WTC11 (cell line): ENCODE results near the gene RSPRY1. TPM values are rescaled to one million over a fixed set of nuclear protein-coding genes. Genes with fewer than 3 reads are reported as not detected.

Experiments
- ATAC-seq: fragments of 200-7000 bp; cut with Tn5 transposase; 2 replicates; pipeline ENCODE4 v1.10.0; 2021; ENCODE audit warnings: mild to moderate bottlenecking, moderate library complexity
- CTCF ChIA-PET: fragments of 300-600 bp; sonication (Branson Sonifier 250); formaldehyde crosslinking; loops from one replicate; lab custom pipeline; 2021; ENCODE audit warnings: antibody characterized with exemption; lab: Charles Lee
- POLR2A ChIA-PET: fragments of 350-600 bp; sonication (Branson Sonifier 250); formaldehyde crosslinking; loops from one replicate; lab custom pipeline; 2021; ENCODE audit warnings: antibody characterized with exemption; lab: Charles Lee
- DNase-seq: peaks from one replicate; pipeline ENCODE4 v3.0.0; 2021; ENCODE audit warnings: low spot score
- H3K27ac Mint-ChIP-seq: 2 replicates; pipeline ENCODE4 v1.8.0; 2021; ENCODE audit warnings: mixed read lengths
- H3K27me3 Mint-ChIP-seq: 2 replicates; pipeline ENCODE4 v1.8.0; 2021; ENCODE audit warnings: low read depth, mild to moderate bottlenecking, moderate library complexity, mixed read lengths
- H3K36me3 Mint-ChIP-seq: 2 replicates; pipeline ENCODE4 v1.8.0; 2021; ENCODE audit warnings: mixed read lengths
- H3K4me1 Mint-ChIP-seq: 2 replicates; pipeline ENCODE4 v1.8.0; 2022; ENCODE audit warnings: mixed read lengths
- H3K4me3 Mint-ChIP-seq: 2 replicates; pipeline ENCODE4 v1.8.0; 2021; ENCODE audit warnings: mild to moderate bottlenecking, moderate library complexity, mixed read lengths
- H3K9me3 Mint-ChIP-seq: 2 replicates; pipeline ENCODE4 v1.8.0; 2021; ENCODE audit warnings: mixed read lengths
- ATF6 ChIP-seq: sonication (generic); formaldehyde crosslinking; IDR thresholded peaks from 2 replicates; pipeline ENCODE4 v1.8.1; 2023; ENCODE audit warnings: mild to moderate bottlenecking, missing genetic modification reagents
- CDX4 ChIP-seq: fragments of 250-450 bp; sonication (Bioruptor Pico); IDR thresholded peaks from 2 replicates; pipeline ENCODE4 v1.9.0; 2021; ENCODE audit warnings: moderate library complexity, mild to moderate bottlenecking, inconsistent platforms, borderline replicate concordance
- CREM ChIP-seq: sonication (generic); formaldehyde crosslinking; IDR thresholded peaks from 2 replicates; pipeline ENCODE4 v1.8.1; 2022; ENCODE audit warnings: mild to moderate bottlenecking, missing genetic modification reagents, moderate library complexity
- CTCF ChIP-seq: fragments of 200-600 bp; IDR thresholded peaks from 2 replicates; pipeline ENCODE4 v1.8.0; 2022; ENCODE audit warnings: antibody characterized with exemption
- E2F4 ChIP-seq: sonication (generic); formaldehyde crosslinking; IDR thresholded peaks from 2 replicates; pipeline ENCODE4 v1.8.1; 2022; ENCODE audit warnings: low read depth, mild to moderate bottlenecking, moderate library complexity, missing genetic modification reagents, borderline replicate concordance
- ELF4 ChIP-seq: sonication (generic); formaldehyde crosslinking; IDR thresholded peaks from 2 replicates; pipeline ENCODE4 v1.8.1; 2022; ENCODE audit warnings: low read depth, mild to moderate bottlenecking, moderate library complexity, missing genetic modification reagents
- ESRRA ChIP-seq: sonication (generic); formaldehyde crosslinking; IDR thresholded peaks from 2 replicates; pipeline ENCODE4 v1.8.1; 2022; ENCODE audit warnings: mild to moderate bottlenecking, missing genetic modification reagents, borderline replicate concordance
- FOXP4 ChIP-seq: sonication (generic); formaldehyde crosslinking; IDR thresholded peaks from 2 replicates; pipeline ENCODE4 v1.8.0; 2022; ENCODE audit warnings: mild to moderate bottlenecking, missing genetic modification reagents
- GABPB1 ChIP-seq: sonication (generic); formaldehyde crosslinking; IDR thresholded peaks from 2 replicates; pipeline ENCODE4 v1.8.1; 2023; ENCODE audit warnings: mild to moderate bottlenecking, missing genetic modification reagents
- IRF1 ChIP-seq: sonication (generic); formaldehyde crosslinking; IDR thresholded peaks from 2 replicates; pipeline ENCODE4 v1.8.0; 2023; ENCODE audit warnings: missing genetic modification reagents
- MAX ChIP-seq: sonication (generic); formaldehyde crosslinking; IDR thresholded peaks from 2 replicates; pipeline ENCODE4 v1.8.0; 2022; ENCODE audit warnings: mild to moderate bottlenecking, missing genetic modification reagents
- MLX ChIP-seq: sonication (generic); formaldehyde crosslinking; IDR thresholded peaks from 2 replicates; pipeline ENCODE4 v1.8.1; 2023; ENCODE audit warnings: mild to moderate bottlenecking, missing genetic modification reagents, moderate library complexity
- NR1H2 ChIP-seq: sonication (generic); formaldehyde crosslinking; IDR thresholded peaks from 2 replicates; pipeline ENCODE4 v1.9.0; 2021; ENCODE audit warnings: mild to moderate bottlenecking, moderate library complexity, missing genetic modification reagents
- OVOL2 ChIP-seq: fragments of 250-450 bp; sonication (Bioruptor Pico); IDR thresholded peaks from 2 replicates; pipeline ENCODE4 v1.9.0; 2021; ENCODE audit warnings: mild to moderate bottlenecking, borderline replicate concordance
- SMAD3 ChIP-seq: sonication (generic); formaldehyde crosslinking; IDR thresholded peaks from 2 replicates; pipeline ENCODE4 v1.8.0; 2022; ENCODE audit warnings: missing genetic modification reagents, mild to moderate bottlenecking, borderline replicate concordance
- TEAD1 ChIP-seq: sonication (generic); formaldehyde crosslinking; IDR thresholded peaks from 2 replicates; pipeline ENCODE4 v1.8.0; 2022; ENCODE audit warnings: mild to moderate bottlenecking, missing genetic modification reagents
- ZNF138 ChIP-seq: sonication (generic); formaldehyde crosslinking; conservative IDR thresholded peaks from 2 replicates; pipeline ENCODE4 v1.8.1; 2022; ENCODE audit warnings: mild to moderate bottlenecking, moderate library complexity, missing genetic modification reagents
- ZNF232 ChIP-seq: sonication (generic); formaldehyde crosslinking; IDR thresholded peaks from 2 replicates; pipeline ENCODE4 v1.8.0; 2022; ENCODE audit warnings: mild to moderate bottlenecking, missing genetic modification reagents
- ZNF281 ChIP-seq: sonication (generic); formaldehyde crosslinking; IDR thresholded peaks from 2 replicates; pipeline ENCODE4 v1.8.0; 2023; ENCODE audit warnings: mild to moderate bottlenecking, missing genetic modification reagents
- ZSCAN18 ChIP-seq: fragments of 250-450 bp; sonication (Bioruptor Pico); IDR thresholded peaks from 2 replicates; pipeline ENCODE4 v2.1.2; 2022; ENCODE audit warnings: mild to moderate bottlenecking, moderate library complexity
- total RNA-seq: library from RNA; stranded (reverse); gene quantifications from 3 replicates; pipeline ENCODE4 v1.2.3, GENCODE V29; 2021

Gene RSPRY1
- total RNA-seq, 1 experiment from 2014 or later = 26.8 TPM

- TF ChIP-seq IRF1 (CRISPR knock-in tag) = no peak
Measured at GRCh38 chr16:57271867-57272495, 85.9 kb downstream of the RSPRY1 start (continued).

- ChIA-PET CTCF (no interaction called here), POLR2A (no interaction called here)
- TF ChIP-seq CTCF (no peak), ZNF232 (no peak), ATF6 (no peak), NR1H2 (CRISPR knock-in tag) (no peak), ELF4 (no peak), OVOL2 (CRISPR knock-in tag) (no peak), SMAD3 (CRISPR knock-in tag) (no peak), E2F4 (no peak), FOXP4 (CRISPR knock-in tag) (no peak), IRF1 (CRISPR knock-in tag) (no peak), CDX4 (CRISPR knock-in tag) (no peak), TEAD1 (CRISPR knock-in tag) (no peak), CREM (CRISPR knock-in tag) (no peak), MLX (CRISPR knock-in tag) (no peak), ZSCAN18 (CRISPR knock-in tag) (no peak), MAX (CRISPR knock-in tag) (no peak), ESRRA (CRISPR knock-in tag) (no peak), ZNF281 (no peak), GABPB1 (CRISPR knock-in tag) (no peak), ZNF138 (no peak)
- DNase-seq (no peak), ATAC-seq (no peak)
- no peaks in the 10 kb centered on the region for H3K27me3 Mint-ChIP-seq
- no peaks in the 10 kb centered on the region for H3K9me3 Mint-ChIP-seq
- no peak overlapping the region for H3K27ac Mint-ChIP-seq
- H3K36me3 Mint-ChIP-seq = no peaks in the 10 kb centered on the region
- no peak overlapping the region for H3K4me3 Mint-ChIP-seq
- peaks cover 17% of the 10 kb centered on the region for H3K4me1 Mint-ChIP-seq
Measured at GRCh38 chr16:57273359-57273758, 87.2 kb downstream of the RSPRY1 start.
